Bronchial epithelial cell (primary cell): ENCODE data around the gene DEAF1. TPM values are rescaled to one million over a fixed set of nuclear protein-coding genes. Genes with fewer than 3 reads are reported as not detected.
A peak's percentile ranks its signal among the peaks of the same experiment; 100 is the strongest.

Experiments used
- DNase-seq: peaks from one replicate; pipeline ENCODE4 v3.0.0-alpha.2; 2010; ENCODE audit warnings: low read depth
- FAIRE-seq: peaks from 2 replicates; lab custom pipeline; 2011; peaks lifted over from hg19 to GRCh38; lab: Jason Lieb, UNC
- H3K27me3 ChIP-seq: 2 replicates; pipeline ENCODE4 v1.5.1; 2011; ENCODE audit warnings: low read length; ENCODE audit not compliant: control insufficient read depth, insufficient read depth
- H3K36me3 ChIP-seq: 2 replicates; pipeline ENCODE4 v1.5.1; 2011; ENCODE audit warnings: low read length; ENCODE audit not compliant: control insufficient read depth, insufficient read depth
- H3K4me3 ChIP-seq: 2 replicates; pipeline ENCODE4 v1.5.1; 2011; ENCODE audit warnings: mild to moderate bottlenecking, low read depth, low read length, control low read depth
- CTCF ChIP-seq: IDR thresholded peaks from 2 replicates; pipeline ENCODE4 v1.5.1; 2011; ENCODE audit warnings: mild to moderate bottlenecking, moderate library complexity, low read length, control low read depth, inconsistent platforms; ENCODE audit not compliant: insufficient read depth, severe bottlenecking
- total RNA-seq: library from RNA; depleted of rRNA; stranded (reverse); fragments of >200 nt; gene quantifications from 2 replicates; pipeline ENCODE4 v1.2.1, GENCODE V29; 2014

The DEAF1 gene
- total RNA-seq, 1 donor from 2014 or later: 23.4 TPM

- H3K4me3 ChIP-seq: no peak overlapping the region
- DNase-seq: no peak
Observed at GRCh38 chr11:703506-703905, 8.5 kb upstream of the DEAF1 start.

GRCh38 chr11:702462-703461, 7.7 kb upstream of the DEAF1 start:
- DNase-seq: peak; percentile 17
- H3K4me3 ChIP-seq: no peak overlapping the region
- FAIRE-seq: no peak
- H3K27me3 ChIP-seq: no peaks in the 10 kb centered on the region
- H3K36me3 ChIP-seq: peaks cover 17% of the 10 kb centered on the region
- TF ChIP-seq CTCF: no peak

More at GRCh38 chr11:703506-703905, 8.5 kb upstream of the DEAF1 start:
- FAIRE-seq: no peak
- Histone ChIP-seq H3K27me3 (no peaks in the 10 kb centered on the region), H3K36me3 (peaks cover 22% of the 10 kb centered on the region)
- TF ChIP-seq CTCF: no peak

- DNase-seq: no peak
- TF ChIP-seq CTCF: no peak
- FAIRE-seq: no peak
- Histone ChIP-seq H3K4me3 (no peak overlapping the region), H3K36me3 (peaks cover 13% of the 10 kb centered on the region), H3K27me3 (no peaks in the 10 kb centered on the region)
Observed at GRCh38 chr11:701741-702461, 6.9 kb upstream of the DEAF1 start.

GRCh38 chr11:699753-700152, 4.7 kb upstream of the DEAF1 start:
- H3K36me3 ChIP-seq: peaks cover 13% of the 10 kb centered on the region

GRCh38 chr11:699116-699508, 4.1 kb upstream of the DEAF1 start:
- no peak for TF ChIP-seq CTCF
- DNase-seq (no peak), FAIRE-seq (no peak)
- Histone ChIP-seq H3K27me3 (no peaks in the 10 kb centered on the region), H3K36me3 (peaks cover 10% of the 10 kb centered on the region), H3K4me3 (no peak overlapping the region)

More at GRCh38 chr11:699753-700152, 4.7 kb upstream of the DEAF1 start:
- Histone ChIP-seq H3K4me3 (no peak overlapping the region), H3K27me3 (no peaks in the 10 kb centered on the region)
- FAIRE-seq (no peak), DNase-seq (no peak)
- no peak for TF ChIP-seq CTCF
